ENCODE data around the gene SHISA6.

DNA sequence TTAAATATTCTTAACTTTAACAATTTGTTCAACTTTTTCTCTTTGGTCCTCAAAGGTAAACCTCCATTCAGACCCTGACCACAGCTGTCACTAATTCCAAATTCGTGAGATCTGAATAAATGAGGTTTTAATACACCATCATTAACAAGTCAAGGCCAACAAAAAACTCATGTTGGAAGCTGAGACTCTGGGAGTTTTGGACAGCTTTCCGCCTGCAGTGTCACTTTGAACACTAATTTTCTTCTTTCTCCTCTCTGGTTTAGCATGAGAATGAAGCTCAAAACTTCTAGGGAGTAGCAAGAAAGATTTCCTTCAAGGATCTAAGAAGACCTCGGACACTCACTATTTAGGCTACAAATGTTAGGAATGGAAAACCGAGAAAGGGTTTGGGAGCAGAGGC lies 324.6 kb downstream of the SHISA6 start:
- TF ChIP-seq, protein P1, sequence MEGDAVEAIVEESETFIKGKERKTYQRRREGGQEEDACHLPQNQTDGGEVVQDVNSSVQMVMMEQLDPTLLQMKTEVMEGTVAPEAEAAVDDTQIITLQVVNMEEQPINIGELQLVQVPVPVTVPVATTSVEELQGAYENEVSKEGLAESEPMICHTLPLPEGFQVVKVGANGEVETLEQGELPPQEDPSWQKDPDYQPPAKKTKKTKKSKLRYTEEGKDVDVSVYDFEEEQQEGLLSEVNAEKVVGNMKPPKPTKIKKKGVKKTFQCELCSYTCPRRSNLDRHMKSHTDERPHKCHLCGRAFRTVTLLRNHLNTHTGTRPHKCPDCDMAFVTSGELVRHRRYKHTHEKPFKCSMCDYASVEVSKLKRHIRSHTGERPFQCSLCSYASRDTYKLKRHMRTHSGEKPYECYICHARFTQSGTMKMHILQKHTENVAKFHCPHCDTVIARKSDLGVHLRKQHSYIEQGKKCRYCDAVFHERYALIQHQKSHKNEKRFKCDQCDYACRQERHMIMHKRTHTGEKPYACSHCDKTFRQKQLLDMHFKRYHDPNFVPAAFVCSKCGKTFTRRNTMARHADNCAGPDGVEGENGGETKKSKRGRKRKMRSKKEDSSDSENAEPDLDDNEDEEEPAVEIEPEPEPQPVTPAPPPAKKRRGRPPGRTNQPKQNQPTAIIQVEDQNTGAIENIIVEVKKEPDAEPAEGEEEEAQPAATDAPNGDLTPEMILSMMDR (IDR thresholded peaks at IDR 0.05; ENCODE audit: poor library complexity, severe bottlenecking) = no peak
- no peak for TF ChIP-seq POLR2AphosphoS5 (IDR thresholded peaks at IDR 0.05)
